ENCODE measurements around the gene DNAJC30.

The DNAJC30 gene

GRCh38 chr7:73700069-73700423 is 16.8 kb upstream of the DNAJC30 start:
- TF ChIP-seq CTCF (IDR thresholded peaks at IDR 0.05): no peak

GRCh38 chr7:73699370-73700068 is 16.3 kb upstream of the DNAJC30 start:
- TF ChIP-seq CTCF (IDR thresholded peaks at IDR 0.05): no peak

- TF ChIP-seq CTCF (IDR thresholded peaks at IDR 0.05): no peak
These were observed 15.2 kb upstream of the DNAJC30 start for GRCh38 chr7:73698410-73698809.

GRCh38 chr7:73696372-73696771 is 13.1 kb upstream of the DNAJC30 start:
- no peak for TF ChIP-seq CTCF (IDR thresholded peaks at IDR 0.05)

- no peak for TF ChIP-seq CTCF (IDR thresholded peaks at IDR 0.05)
These were observed 7.4 kb upstream of the DNAJC30 start for GRCh38 chr7:73690646-73691045.

GRCh38 chr7:73688288-73688687 is 5.0 kb upstream of the DNAJC30 start:
- no peak for TF ChIP-seq CTCF (IDR thresholded peaks at IDR 0.05)

- no peak for TF ChIP-seq CTCF (IDR thresholded peaks at IDR 0.05)
These were observed 2.1 kb upstream of the DNAJC30 start for GRCh38 chr7:73685311-73685710.

All from LNCAP (cell line).